H9 (cell line): ENCODE data around the gene LRFN3. TPM values are rescaled to one million over a fixed set of nuclear protein-coding genes. Genes with fewer than 3 reads are reported as not detected.

Experiments used
- DNase-seq: peaks from one replicate; pipeline ENCODE4 v3.0.0-alpha.2; 2017
- H2AFZ ChIP-seq: one replicate; pipeline ENCODE4 v1.6.1; 2013; ENCODE audit warnings: mild to moderate bottlenecking, low read length, control low read depth, moderate library complexity
- H2AK5ac ChIP-seq: 2 replicates; pipeline ENCODE4 v1.6.1; 2013; ENCODE audit warnings: low read length, control low read depth, mixed read lengths; ENCODE audit not compliant: insufficient read length
- H2BK120ac ChIP-seq: one replicate; pipeline ENCODE4 v1.6.1; 2013; ENCODE audit warnings: low read depth, mild to moderate bottlenecking, low read length, control low read depth, inconsistent platforms; ENCODE audit not compliant: poor library complexity, severe bottlenecking
- H2BK12ac ChIP-seq: 2 replicates; pipeline ENCODE4 v1.6.1; 2013; ENCODE audit warnings: low read length, control low read depth, mixed read lengths, low read depth; ENCODE audit not compliant: insufficient read length
- H2BK15ac ChIP-seq: 2 replicates; pipeline ENCODE4 v1.6.1; 2013; ENCODE audit warnings: low read depth, low read length, control low read depth
- H2BK20ac ChIP-seq: one replicate; pipeline ENCODE4 v1.6.1; 2013; ENCODE audit warnings: low read depth, mild to moderate bottlenecking, low read length, control low read depth, inconsistent platforms; ENCODE audit not compliant: poor library complexity, severe bottlenecking
- H2BK5ac ChIP-seq: 2 replicates; pipeline ENCODE4 v1.6.1; 2013; ENCODE audit warnings: low read length, control low read depth, mixed read lengths; ENCODE audit not compliant: insufficient read length
- H3K14ac ChIP-seq: 2 replicates; pipeline ENCODE4 v1.6.1; 2013; ENCODE audit warnings: low read length, control low read depth; ENCODE audit not compliant: insufficient read depth
- H3K18ac ChIP-seq: 2 replicates; pipeline ENCODE4 v1.6.1; 2013; ENCODE audit warnings: low read depth, mild to moderate bottlenecking, mixed read lengths, low read length, control low read depth; ENCODE audit not compliant: insufficient read length
- H3K23ac ChIP-seq: 2 replicates; pipeline ENCODE4 v1.6.1; 2013; ENCODE audit warnings: low read length, control low read depth, mixed read lengths, low read depth; ENCODE audit not compliant: insufficient read length
- H3K23me2 ChIP-seq: 2 replicates; pipeline ENCODE4 v1.6.1; 2013; ENCODE audit warnings: low read depth, mild to moderate bottlenecking, mixed read lengths, low read length, control low read depth; ENCODE audit not compliant: insufficient read length, poor library complexity, severe bottlenecking
- H3K27ac ChIP-seq: 2 replicates; pipeline ENCODE4 v1.5.1; 2013; ENCODE audit warnings: low read length, control low read depth, mixed read lengths, low read depth; ENCODE audit not compliant: insufficient read length
- H3K27me3 ChIP-seq: 2 replicates; pipeline ENCODE4 v1.6.1; 2013; ENCODE audit warnings: low read length, control low read depth, inconsistent platforms; ENCODE audit not compliant: insufficient read depth
- H3K4ac ChIP-seq: 2 replicates; pipeline ENCODE4 v1.6.1; 2013; ENCODE audit warnings: low read depth, mild to moderate bottlenecking, control low read depth, inconsistent platforms, low read length, moderate library complexity
- H3K4me1 ChIP-seq: 2 replicates; pipeline ENCODE4 v1.6.1; 2013; ENCODE audit warnings: low read length, control low read depth, inconsistent platforms; ENCODE audit not compliant: insufficient read depth
- H3K4me2 ChIP-seq: 2 replicates; pipeline ENCODE4 v1.6.1; 2013; ENCODE audit warnings: low read length, control low read depth, mixed read lengths; ENCODE audit not compliant: insufficient read length, insufficient read depth
- H3K56ac ChIP-seq: 2 replicates; pipeline ENCODE4 v1.6.1; 2013; ENCODE audit warnings: low read depth, mild to moderate bottlenecking, mixed read lengths, low read length, control low read depth; ENCODE audit not compliant: insufficient read length
- H3K79me1 ChIP-seq: 2 replicates; pipeline ENCODE4 v1.6.1; 2013; ENCODE audit warnings: low read depth, mild to moderate bottlenecking, moderate library complexity, low read length, control low read depth, inconsistent platforms; ENCODE audit not compliant: insufficient read depth, poor library complexity, severe bottlenecking
- H3K79me2 ChIP-seq: 2 replicates; pipeline ENCODE4 v1.6.1; 2013; ENCODE audit warnings: low read length, control low read depth, inconsistent platforms; ENCODE audit not compliant: insufficient read depth
- H3K9ac ChIP-seq: 2 replicates; pipeline ENCODE4 v1.6.1; 2013; ENCODE audit warnings: low read length, control low read depth, mixed read lengths; ENCODE audit not compliant: insufficient read length; ENCODE audit errors: extremely low read depth
- H3K9me3 ChIP-seq: one replicate; pipeline ENCODE4 v1.6.1; 2013; ENCODE audit warnings: low read depth, low read length, inconsistent platforms; ENCODE audit not compliant: control insufficient read depth
- H3T11ph ChIP-seq: one replicate; pipeline ENCODE4 v1.6.1; 2013; ENCODE audit warnings: mild to moderate bottlenecking, low read length, control low read depth, inconsistent platforms
- H4K20me1 ChIP-seq: one replicate; pipeline ENCODE4 v1.6.1; 2013; ENCODE audit not compliant: control insufficient read depth, insufficient read length, insufficient read depth
- H4K5ac ChIP-seq: 2 replicates; pipeline ENCODE4 v1.6.1; 2013; ENCODE audit warnings: low read depth, mild to moderate bottlenecking, mixed read lengths, low read length, control low read depth; ENCODE audit not compliant: insufficient read length
- H4K8ac ChIP-seq: replicated peaks from 2 replicates; pipeline ENCODE4 v1.6.1; 2013; ENCODE audit warnings: low read length, control low read depth, mixed read lengths, low read depth; ENCODE audit not compliant: insufficient read length
- H4K91ac ChIP-seq: 2 replicates; pipeline ENCODE4 v1.6.1; 2013; ENCODE audit warnings: low read depth, mild to moderate bottlenecking, moderate library complexity, mixed read lengths, low read length, control low read depth; ENCODE audit not compliant: insufficient read length
- H3K27ac Mint-ChIP-seq, 3 experiments: 2 replicates in 2 of 3; 3 replicates in 1 of 3; pipeline ENCODE4 v1.8.0; 2020 to 2021; ENCODE audit warnings: mixed read lengths in 3 of 3, mild to moderate bottlenecking in 1 of 3, moderate library complexity in 1 of 3
- H3K27me3 Mint-ChIP-seq: 2 replicates; pipeline ENCODE4 v1.8.0; 2021; ENCODE audit warnings: low read depth, mild to moderate bottlenecking, moderate library complexity, mixed read lengths
- H3K36me3 Mint-ChIP-seq, 3 experiments: 2 replicates in 2 of 3; 3 replicates in 1 of 3; pipeline ENCODE4 v1.8.0; 2020 to 2021; ENCODE audit warnings: low read depth in 3 of 3, mixed read lengths in 3 of 3; ENCODE audit not compliant: insufficient read depth in 1 of 3
- H3K4me1 Mint-ChIP-seq, 2 experiments: 2 replicates each; pipeline ENCODE4 v1.8.0; 2020; ENCODE audit warnings: mixed read lengths in 2 of 2
- H3K4me3 Mint-ChIP-seq, 2 experiments: 2 replicates in 1 of 2; 3 replicates in 1 of 2; pipeline ENCODE4 v1.8.0; 2020 to 2021; ENCODE audit warnings: mild to moderate bottlenecking in 2 of 2, mixed read lengths in 2 of 2, moderate library complexity in 1 of 2
- H3K9me3 Mint-ChIP-seq, 2 experiments: 2 replicates in 1 of 2; 3 replicates in 1 of 2; pipeline ENCODE4 v1.8.0; 2020; ENCODE audit warnings: mild to moderate bottlenecking in 2 of 2, mixed read lengths in 2 of 2, moderate library complexity in 1 of 2
- CTCF ChIP-seq: fragments of 200-600 bp; sonication (generic); conservative IDR thresholded peaks from 3 replicates; pipeline ENCODE4 v1.8.0; 2021; ENCODE audit warnings: antibody characterized with exemption, mild to moderate bottlenecking
- WGBS: extraction: QIAGEN DNeasy Blood & Tissue Kit; methylation state at CpG from one replicate; pipeline ENCODE4 v1.1.7; 2013; ENCODE audit warnings: missing lambda C conversion rate, low lambda C conversion rate, mixed read lengths; ENCODE audit not compliant: insufficient read length; ENCODE audit errors: extremely low coverage; 5-methylcytosine and 5-hydroxymethylcytosine counted together
- total RNA-seq: library from RNA; stranded (reverse); gene quantifications from 2 replicates; pipeline ENCODE4 v1.2.1, GENCODE V29; 2021

LRFN3 gene
- total RNA-seq, 1 experiment from 2014 or later, result 20.5 TPM

- Mint-ChIP-seq H3K27ac (no peak overlapping the region; a peak in 1 of 7 replicates), H3K36me3 (peaks cover under 1 to 10% (median 7%) of the 10 kb centered on the region in 3 experiments), H3K4me3 (no peak overlapping the region; a peak in 1 of 5 replicates), H3K9me3 (no peaks in the 10 kb centered on the region), H3K4me1 (peaks cover 13 to 18% of the 10 kb centered on the region in 2 experiments), H3K27me3 (peaks cover 11% of the 10 kb centered on the region)
- no peak for DNase-seq
- H2AFZ ChIP-seq, result no peak overlapping the region
- no peak overlapping the region for H4K5ac ChIP-seq
- H3K79me1 ChIP-seq, result no peaks in the 10 kb centered on the region
- TF ChIP-seq CTCF, result no peak
- no peak overlapping the region for H4K91ac ChIP-seq
- H2BK15ac ChIP-seq, result no peak overlapping the region
- no peak overlapping the region for H3K4ac ChIP-seq
- WGBS, result no CpG with 5 or more reads among the region's 2 CpGs
- no peak overlapping the region for H3K56ac ChIP-seq
- no peak overlapping the region for H3K23ac ChIP-seq
- H4K20me1 ChIP-seq, result no peaks in the 10 kb centered on the region
- no peaks in the 10 kb centered on the region for H3K4me1 ChIP-seq
- H3K4me2 ChIP-seq, result no peak overlapping the region
- H3K9me3 ChIP-seq, result no peaks in the 10 kb centered on the region
- no peak overlapping the region for H2BK5ac ChIP-seq
- no peak overlapping the region for H3K27ac ChIP-seq
- no peak overlapping the region for H3T11ph ChIP-seq
- H2BK120ac ChIP-seq, result no peak overlapping the region
- no peaks in the 10 kb centered on the region for H3K79me2 ChIP-seq
- no peaks in the 10 kb centered on the region for H3K27me3 ChIP-seq
- no peak overlapping the region for H4K8ac ChIP-seq
- H2BK12ac ChIP-seq, result no peak overlapping the region
- no peak overlapping the region for H3K9ac ChIP-seq
- no peak overlapping the region for H3K18ac ChIP-seq
- no peak overlapping the region for H2AK5ac ChIP-seq
- no peak overlapping the region for H3K14ac ChIP-seq
- no peaks in the 10 kb centered on the region for H3K23me2 ChIP-seq
- no peak overlapping the region for H2BK20ac ChIP-seq
These were observed 13.0 kb downstream of the LRFN3 start for GRCh38 chr19:35949131-35949530.
